HUES48 (cell line): ENCODE measurements around the gene ZPR1.

Source experiments
- H3K27ac ChIP-seq: one replicate; pipeline ENCODE4 v1.7.0; 2013; ENCODE audit warnings: low read depth, low read length, inconsistent platforms
- H3K27me3 ChIP-seq: 2 replicates; pipeline ENCODE4 v1.6.1; 2013; ENCODE audit warnings: mild to moderate bottlenecking, low read length; ENCODE audit not compliant: control insufficient read depth, insufficient read depth
- H3K36me3 ChIP-seq: 2 replicates; pipeline ENCODE4 v1.6.1; 2013; ENCODE audit warnings: low read length; ENCODE audit not compliant: control insufficient read depth, insufficient read depth
- H3K4me1 ChIP-seq: 2 replicates; pipeline ENCODE4 v1.6.1; 2013; ENCODE audit warnings: mild to moderate bottlenecking, low read length; ENCODE audit not compliant: control insufficient read depth, insufficient read depth
- H3K4me3 ChIP-seq: 2 replicates; pipeline ENCODE4 v1.5.1; 2013; ENCODE audit warnings: mild to moderate bottlenecking, low read depth, low read length
- H3K9ac ChIP-seq: 2 replicates; pipeline ENCODE4 v1.6.1; 2013; ENCODE audit warnings: mild to moderate bottlenecking, low read depth, low read length, moderate library complexity
- H3K9me3 ChIP-seq: 2 replicates; pipeline ENCODE4 v1.6.1; 2013; ENCODE audit warnings: low read length; ENCODE audit not compliant: control insufficient read depth, insufficient read depth

The ZPR1 gene

GRCh38 chr11:116791002-116791812 is 3.4 kb upstream of the ZPR1 start:
- Histone ChIP-seq H3K9ac (no peak overlapping the region), H3K27me3 (peaks cover 16% of the 10 kb centered on the region), H3K4me1 (peaks cover 2% of the 10 kb centered on the region; the same call in 1 of the 2 replicates), H3K36me3 (peaks cover 7% of the 10 kb centered on the region), H3K4me3 (no peak overlapping the region), H3K27ac (no peak overlapping the region), H3K9me3 (no peaks in the 10 kb centered on the region)

- H3K4me1 ChIP-seq = peaks cover 2% of the 10 kb centered on the region; the same call in 1 of the 2 replicates
- H3K4me3 ChIP-seq = no peak overlapping the region
- H3K27ac ChIP-seq = no peak overlapping the region
- peaks cover 16% of the 10 kb centered on the region for H3K36me3 ChIP-seq
- H3K9ac ChIP-seq = no peak overlapping the region
- no peaks in the 10 kb centered on the region for H3K9me3 ChIP-seq
- H3K27me3 ChIP-seq = peaks cover 16% of the 10 kb centered on the region
Measured at GRCh38 chr11:116790167-116791001, 2.6 kb upstream of the ZPR1 start.

GRCh38 chr11:116788975-116789374 is 1.2 kb upstream of the ZPR1 start:
- Histone ChIP-seq H3K9ac (no peak overlapping the region), H3K9me3 (no peaks in the 10 kb centered on the region), H3K27ac (no peak overlapping the region), H3K4me3 (no peak overlapping the region), H3K36me3 (peaks cover 30% of the 10 kb centered on the region), H3K27me3 (peaks cover 16% of the 10 kb centered on the region), H3K4me1 (peaks cover 2% of the 10 kb centered on the region; the same call in 1 of the 2 replicates)

- Histone ChIP-seq H3K27ac (no peak overlapping the region), H3K4me3 (peak overlapping the region; percentile 90), H3K27me3 (peaks cover 16% of the 10 kb centered on the region), H3K36me3 (peaks cover 34% of the 10 kb centered on the region), H3K4me1 (peaks cover 2% of the 10 kb centered on the region; the same call in 1 of the 2 replicates), H3K9me3 (no peaks in the 10 kb centered on the region), H3K9ac (peak overlapping the region; percentile 42; the same call in 1 of the 2 replicates)
Measured at GRCh38 chr11:116788534-116788933, 711 bp upstream of the ZPR1 start.

GRCh38 chr11:116787436-116787785 is 412 bp downstream of the ZPR1 start:
- peak overlapping the region; percentile 23 for H3K27ac ChIP-seq
- peak overlapping the region; percentile 90 for H3K4me3 ChIP-seq
- H3K4me1 ChIP-seq = peaks cover 2% of the 10 kb centered on the region; the same call in 1 of the 2 replicates
- peaks cover 16% of the 10 kb centered on the region for H3K27me3 ChIP-seq
- peak overlapping the region; percentile 21 for H3K9ac ChIP-seq
- no peaks in the 10 kb centered on the region for H3K9me3 ChIP-seq
- peaks cover 45% of the 10 kb centered on the region for H3K36me3 ChIP-seq

- Histone ChIP-seq H3K27ac (no peak overlapping the region), H3K9me3 (no peaks in the 10 kb centered on the region), H3K4me3 (peak overlapping the region; percentile 90), H3K27me3 (peaks cover 16% of the 10 kb centered on the region), H3K9ac (peak overlapping the region; percentile 21), H3K4me1 (peaks cover 2% of the 10 kb centered on the region; the same call in 1 of the 2 replicates), H3K36me3 (peaks cover 50% of the 10 kb centered on the region)
Measured at GRCh38 chr11:116786966-116787365, 857 bp downstream of the ZPR1 start.

GRCh38 chr11:116786326-116786725 is 1.5 kb downstream of the ZPR1 start:
- peaks cover 54% of the 10 kb centered on the region for H3K36me3 ChIP-seq
- peaks cover under 1% of the 10 kb centered on the region; the same call in 1 of the 2 replicates for H3K4me1 ChIP-seq
- H3K4me3 ChIP-seq = peak overlapping the region; percentile 90; the same call in 1 of the 2 replicates
- no peak overlapping the region for H3K27ac ChIP-seq
- H3K27me3 ChIP-seq = peaks cover 16% of the 10 kb centered on the region
- H3K9ac ChIP-seq = no peak overlapping the region
- no peaks in the 10 kb centered on the region for H3K9me3 ChIP-seq

- H3K4me3 ChIP-seq = no peak overlapping the region
- no peaks in the 10 kb centered on the region for H3K9me3 ChIP-seq
- H3K4me1 ChIP-seq = no peaks in the 10 kb centered on the region
- H3K27ac ChIP-seq = no peak overlapping the region
- no peak overlapping the region for H3K9ac ChIP-seq
- peaks cover 88% of the 10 kb centered on the region for H3K36me3 ChIP-seq
- H3K27me3 ChIP-seq = no peaks in the 10 kb centered on the region
Measured at GRCh38 chr11:116782728-116783127, 5.1 kb downstream of the ZPR1 start.

- H3K36me3 ChIP-seq = peaks cover 71% of the 10 kb centered on the region
- H3K9ac ChIP-seq = no peak overlapping the region
- no peak overlapping the region for H3K27ac ChIP-seq
Measured at GRCh38 chr11:116778556-116778955, 9.3 kb downstream of the ZPR1 start.

GRCh38 chr11:116777056-116777455 is 10.8 kb downstream of the ZPR1 start:
- H3K27ac ChIP-seq = no peak overlapping the region
- H3K4me1 ChIP-seq = peaks cover 4% of the 10 kb centered on the region; the same call in 1 of the 2 replicates
- no peak overlapping the region for H3K4me3 ChIP-seq
- H3K27me3 ChIP-seq = no peaks in the 10 kb centered on the region
- H3K9me3 ChIP-seq = no peaks in the 10 kb centered on the region
- H3K9ac ChIP-seq = no peak overlapping the region
- H3K36me3 ChIP-seq = peaks cover 56% of the 10 kb centered on the region

More at GRCh38 chr11:116778556-116778955, 9.3 kb downstream of the ZPR1 start:
- Histone ChIP-seq H3K4me1 (peaks cover 4% of the 10 kb centered on the region; the same call in 1 of the 2 replicates), H3K4me3 (no peak overlapping the region), H3K27me3 (no peaks in the 10 kb centered on the region), H3K9me3 (no peaks in the 10 kb centered on the region)
